ENCODE data around the gene RAD51C. TPM values are rescaled to one million over a fixed set of nuclear protein-coding genes. Genes with fewer than 3 reads are reported as not detected.

The RAD51C gene
- total RNA-seq, 2 experiments from 2014 or later = 73.3 to 76.8 TPM

DNA sequence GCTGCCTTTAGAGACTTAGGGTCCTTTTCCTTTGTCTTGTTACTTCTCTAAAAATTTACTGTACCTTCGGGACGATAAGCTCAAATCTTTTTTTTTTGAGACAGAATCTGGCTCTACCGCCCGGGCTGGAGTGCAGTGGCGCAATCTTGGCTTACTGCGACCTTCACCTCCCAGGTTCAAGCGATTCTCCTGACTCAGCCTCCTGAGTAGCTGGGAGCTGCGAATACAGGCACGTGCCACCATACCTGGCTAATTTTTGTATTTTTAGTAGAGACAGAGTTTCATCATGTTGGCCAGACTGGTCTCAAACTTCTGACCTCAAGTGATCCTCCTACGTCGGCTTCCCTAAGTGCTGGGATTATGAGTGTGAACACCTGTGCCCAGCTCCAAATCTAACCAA lies 7.4 kb downstream of the RAD51C start:
- Mint-ChIP-seq H3K9me3 (no peaks in the 10 kb centered on the region), H3K4me3 (no peak overlapping the region), H3K27ac (no peak overlapping the region), H3K27me3 (no peaks in the 10 kb centered on the region), H3K36me3 (ENCODE audit: low read depth) (peaks cover 20% of the 10 kb centered on the region), H3K4me1 (ENCODE audit: low read depth) (peaks cover 9% of the 10 kb centered on the region)
- ATAC-seq = no peak
- no peak for DNase-seq
- ChIA-PET POLR2A (interaction anchor here (0.7 to 1.6 kb wide), 2 partner anchors 68 to 366 kb away, joined by 3 to 11 read pairs; no protein-coding TSS in a partner anchor), CTCF (interaction anchor here (1.4 kb wide), 1 partner anchor 11 kb away, joined by 10 read pairs; no protein-coding TSS in a partner anchor)
- intact Hi-C loops (cut with micrococcal nuclease) = no loop called here
- TF ChIP-seq, protein P1, sequence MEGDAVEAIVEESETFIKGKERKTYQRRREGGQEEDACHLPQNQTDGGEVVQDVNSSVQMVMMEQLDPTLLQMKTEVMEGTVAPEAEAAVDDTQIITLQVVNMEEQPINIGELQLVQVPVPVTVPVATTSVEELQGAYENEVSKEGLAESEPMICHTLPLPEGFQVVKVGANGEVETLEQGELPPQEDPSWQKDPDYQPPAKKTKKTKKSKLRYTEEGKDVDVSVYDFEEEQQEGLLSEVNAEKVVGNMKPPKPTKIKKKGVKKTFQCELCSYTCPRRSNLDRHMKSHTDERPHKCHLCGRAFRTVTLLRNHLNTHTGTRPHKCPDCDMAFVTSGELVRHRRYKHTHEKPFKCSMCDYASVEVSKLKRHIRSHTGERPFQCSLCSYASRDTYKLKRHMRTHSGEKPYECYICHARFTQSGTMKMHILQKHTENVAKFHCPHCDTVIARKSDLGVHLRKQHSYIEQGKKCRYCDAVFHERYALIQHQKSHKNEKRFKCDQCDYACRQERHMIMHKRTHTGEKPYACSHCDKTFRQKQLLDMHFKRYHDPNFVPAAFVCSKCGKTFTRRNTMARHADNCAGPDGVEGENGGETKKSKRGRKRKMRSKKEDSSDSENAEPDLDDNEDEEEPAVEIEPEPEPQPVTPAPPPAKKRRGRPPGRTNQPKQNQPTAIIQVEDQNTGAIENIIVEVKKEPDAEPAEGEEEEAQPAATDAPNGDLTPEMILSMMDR (IDR thresholded peaks at IDR 0.05) = no peak

DNA sequence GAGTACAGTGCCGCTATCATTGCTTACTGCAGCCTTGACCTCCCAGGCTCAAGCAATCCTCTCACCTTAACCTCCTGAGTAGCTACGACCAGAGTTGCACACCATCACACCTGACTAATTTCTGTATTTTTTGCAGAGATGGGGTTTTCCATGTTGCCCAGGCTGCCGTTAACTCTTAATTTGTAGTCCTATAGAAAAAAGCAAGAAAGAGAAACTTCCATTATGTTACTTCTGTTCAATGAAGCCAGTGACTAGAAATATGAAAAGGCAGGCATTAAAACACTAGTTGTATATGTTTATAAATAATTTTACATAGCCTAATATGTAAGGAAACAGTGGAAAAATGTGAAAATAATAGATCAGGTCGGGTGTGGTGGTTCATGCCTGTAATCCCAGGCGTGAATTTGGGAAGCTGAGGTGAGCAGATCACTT lies 9.7 kb downstream of the RAD51C start:
- POLR2A ChIA-PET = interaction anchor here (1.4 to 2.0 kb wide), 2 partner anchors 9 to 70 kb away, joined by 5 to 7 read pairs; partner anchors contain the start of genes RAD51C and TEX14
- ATAC-seq (peak; percentile 64), DNase-seq (peak; percentile 24)
- Mint-ChIP-seq H3K36me3 (ENCODE audit: low read depth) (peaks cover 23% of the 10 kb centered on the region), H3K4me3 (no peak overlapping the region), H3K27ac (peak overlapping the region; percentile 20), H3K9me3 (no peaks in the 10 kb centered on the region), H3K27me3 (no peaks in the 10 kb centered on the region), H3K4me1 (ENCODE audit: low read depth) (peaks cover 11% of the 10 kb centered on the region)
- TF ChIP-seq, protein P1 (IDR thresholded peaks at IDR 0.05) = no peak
- CTCF ChIA-PET = interaction anchor here (0.9 kb wide), 1 partner anchor 9 kb away, joined by 3 read pairs; the partner anchor contains the start of gene RAD51C
- intact Hi-C loops (cut with micrococcal nuclease) = no loop called here

DNA sequence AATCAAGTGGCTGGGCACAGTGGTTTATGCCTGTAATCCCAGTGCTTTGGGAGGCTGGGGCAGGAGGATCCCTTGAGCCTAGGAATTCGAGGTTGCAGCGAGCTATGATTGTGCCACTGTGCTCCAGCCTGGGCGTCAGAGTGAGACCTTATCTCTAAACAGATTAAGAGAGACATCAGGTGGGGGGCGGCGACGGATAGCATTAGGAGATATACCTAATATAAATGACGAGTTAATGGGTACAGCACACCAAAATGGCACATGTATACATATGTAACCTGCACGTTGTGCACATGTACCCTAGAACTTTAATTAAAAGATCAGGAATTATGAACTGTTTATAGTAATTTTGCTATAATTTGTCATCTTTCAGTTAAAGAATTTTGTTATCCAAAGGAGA lies 10.3 kb downstream of the RAD51C start:
- no peaks in the 10 kb centered on the region for H3K27me3 Mint-ChIP-seq
- H3K4me3 Mint-ChIP-seq = no peak overlapping the region
- peaks cover 23% of the 10 kb centered on the region for H3K36me3 Mint-ChIP-seq (ENCODE audit: low read depth)
- DNase-seq (no peak), ATAC-seq (no peak)
- TF ChIP-seq, protein P1 (IDR thresholded peaks at IDR 0.05) = no peak
- POLR2A ChIA-PET = interaction anchor here (0.6 to 2.0 kb wide), 5 partner anchors 9 to 626 kb away, joined by 3 to 7 read pairs (median 3); partner anchors contain the start of gene RAD51C
- CTCF ChIA-PET = interaction anchor here (0.9 to 1.3 kb wide), 2 partner anchors 10 to 302 kb away, joined by 3 read pairs; partner anchors contain the start of gene RAD51C
- intact Hi-C loops (cut with micrococcal nuclease) = no loop called here
- peaks cover 11% of the 10 kb centered on the region for H3K4me1 Mint-ChIP-seq (ENCODE audit: low read depth)
- H3K9me3 Mint-ChIP-seq = no peaks in the 10 kb centered on the region
- H3K27ac Mint-ChIP-seq = peak overlapping the region; percentile 20

DNA sequence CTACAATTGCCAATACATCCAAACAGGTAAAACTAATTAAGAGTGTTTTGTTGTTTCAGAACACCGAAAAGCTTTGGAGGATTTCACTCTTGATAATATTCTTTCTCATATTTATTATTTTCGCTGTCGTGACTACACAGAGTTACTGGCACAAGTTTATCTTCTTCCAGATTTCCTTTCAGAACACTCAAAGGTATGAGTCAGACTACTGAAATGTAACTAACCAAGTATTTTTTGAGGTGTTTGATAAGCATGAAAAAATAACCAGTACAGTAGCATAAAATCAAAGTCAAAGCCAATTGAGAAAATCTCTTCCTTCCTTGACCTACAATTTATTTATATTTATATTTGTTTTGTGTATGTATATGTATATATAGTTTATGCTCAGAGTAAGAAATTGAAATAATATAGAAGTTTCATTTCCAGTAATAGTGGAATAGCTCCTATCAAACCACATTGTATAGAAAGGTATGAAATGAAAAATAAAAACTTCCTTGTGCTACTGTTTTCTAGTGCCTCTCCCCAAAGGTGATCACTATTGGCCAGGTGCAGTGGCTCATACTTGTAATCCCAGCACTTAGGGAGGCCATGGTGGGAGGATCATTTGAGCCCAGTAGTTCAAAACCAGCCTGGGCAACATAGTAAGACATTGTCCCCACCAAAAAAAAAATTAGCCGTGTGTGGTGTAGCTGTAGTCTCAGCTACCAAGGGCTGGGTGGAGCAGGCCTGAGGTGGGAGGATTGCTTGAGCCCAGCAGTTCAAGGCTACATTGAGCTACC lies 10.9 kb downstream of the RAD51C start:
- ChIA-PET POLR2A (interaction anchor here (0.6 to 1.2 kb wide), 4 partner anchors 8 to 625 kb away, joined by 3 read pairs; partner anchors contain the start of gene RAD51C), CTCF (interaction anchor here (1.3 kb wide), 1 partner anchor 301 kb away, joined by 3 read pairs; no protein-coding TSS in a partner anchor)
- peaks cover 11% of the 10 kb centered on the region for H3K4me1 Mint-ChIP-seq (ENCODE audit: low read depth)
- no peaks in the 10 kb centered on the region for H3K9me3 Mint-ChIP-seq
- intact Hi-C loops (cut with micrococcal nuclease) = no loop called here
- no peak overlapping the region for H3K27ac Mint-ChIP-seq
- no peak overlapping the region for H3K4me3 Mint-ChIP-seq
- ATAC-seq (no peak), DNase-seq (no peak)
- no peaks in the 10 kb centered on the region for H3K27me3 Mint-ChIP-seq
- H3K36me3 Mint-ChIP-seq (ENCODE audit: low read depth) = peaks cover 23% of the 10 kb centered on the region
- TF ChIP-seq, protein P1 (IDR thresholded peaks at IDR 0.05) = no peak

DNA sequence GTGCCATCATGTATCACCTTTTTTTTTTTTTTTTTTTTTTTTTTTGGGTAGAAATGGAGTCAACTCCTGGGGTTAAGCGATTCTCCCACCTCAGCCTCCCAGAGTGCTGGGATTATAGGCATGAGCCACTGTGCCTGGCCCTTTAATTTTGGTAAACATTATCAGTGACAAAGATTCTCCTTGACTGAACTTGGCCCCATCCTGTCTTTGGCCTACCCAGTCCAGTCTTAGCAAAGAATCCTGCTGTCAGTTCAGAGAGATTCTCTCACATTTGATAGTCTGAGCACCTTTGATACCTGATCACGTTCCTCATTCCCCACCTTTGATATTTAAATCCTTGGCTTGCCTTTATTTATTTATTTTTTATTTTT lies 11.5 kb downstream of the RAD51C start:
- DNase-seq = no peak
- intact Hi-C loops (cut with micrococcal nuclease) = no loop called here
- Mint-ChIP-seq H3K27ac (no peak overlapping the region), H3K27me3 (no peaks in the 10 kb centered on the region), H3K4me1 (ENCODE audit: low read depth) (peaks cover 11% of the 10 kb centered on the region), H3K4me3 (no peak overlapping the region), H3K36me3 (ENCODE audit: low read depth) (peaks cover 23% of the 10 kb centered on the region), H3K9me3 (no peaks in the 10 kb centered on the region)
- TF ChIP-seq, protein P1 (IDR thresholded peaks at IDR 0.05) = no peak
- POLR2A ChIA-PET = no interaction called here
- ATAC-seq = no peak
- CTCF ChIA-PET = interaction anchor here (1.3 kb wide), 1 partner anchor 301 kb away, joined by 3 read pairs; no protein-coding TSS in a partner anchor
